Epithelial cell of esophagus (primary cell): Measurements from ENCODE around the gene SRGAP1.

Source experiments
- DNase-seq: peaks from one replicate; pipeline ENCODE4 v3.0.0; 2010; ENCODE audit warnings: low read depth
- H3K4me3 ChIP-seq: 2 replicates; pipeline ENCODE4 v1.5.1; 2011; ENCODE audit warnings: mild to moderate bottlenecking, low read length, control low read depth
- CTCF ChIP-seq: IDR thresholded peaks from 2 replicates; pipeline ENCODE4 v1.5.1; 2011; ENCODE audit warnings: low read depth, mild to moderate bottlenecking, low read length, control low read depth, inconsistent platforms; ENCODE audit not compliant: insufficient read depth; ENCODE audit errors: missing control alignments

Gene SRGAP1

DNA sequence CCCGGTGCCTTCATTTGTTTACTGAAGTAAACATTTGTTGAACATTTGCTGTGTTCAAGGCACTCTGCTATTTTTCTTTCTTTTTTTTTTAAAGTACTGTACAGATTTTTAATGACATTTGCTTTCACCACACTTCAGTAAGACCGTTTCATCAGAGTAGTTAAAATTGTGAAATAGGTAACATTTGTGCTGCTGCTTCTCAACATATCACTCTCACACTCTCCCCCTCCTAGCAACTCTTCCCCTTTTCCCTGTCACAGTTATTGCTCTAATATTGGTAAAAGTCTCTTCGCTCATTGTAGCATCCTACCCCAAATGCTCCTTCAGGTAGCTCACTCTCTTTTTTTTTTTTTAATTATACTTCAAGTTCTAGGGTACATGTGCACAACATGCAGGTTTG lies 49.6 kb downstream of the SRGAP1 start:
- TF ChIP-seq CTCF, result no peak
- no peak overlapping the region for H3K4me3 ChIP-seq
- no peak for DNase-seq

- H3K4me3 ChIP-seq, result no peak overlapping the region
- TF ChIP-seq CTCF, result no peak
- DNase-seq, result no peak
Observed at GRCh38 chr12:63895841-63896240, 51.3 kb downstream of the SRGAP1 start.

GRCh38 chr12:63897931-63898330 lies 53.4 kb downstream of the SRGAP1 start:
- TF ChIP-seq CTCF, result no peak
- no peak overlapping the region for H3K4me3 ChIP-seq
- no peak for DNase-seq

- no peak for TF ChIP-seq CTCF
- DNase-seq, result no peak
- no peak overlapping the region for H3K4me3 ChIP-seq
Observed at GRCh38 chr12:63898764-63899337, 54.4 kb downstream of the SRGAP1 start.

- no peak for DNase-seq
- no peak for TF ChIP-seq CTCF
- H3K4me3 ChIP-seq, result no peak overlapping the region
Observed at GRCh38 chr12:63899396-63899795, 54.9 kb downstream of the SRGAP1 start.

- DNase-seq, result peak; percentile 87
- no peak for TF ChIP-seq CTCF
- no peak overlapping the region for H3K4me3 ChIP-seq
Observed at GRCh38 chr12:63900922-63901793, 56.7 kb downstream of the SRGAP1 start.

GRCh38 chr12:63904653-63905052 lies 60.2 kb downstream of the SRGAP1 start:
- H3K4me3 ChIP-seq, result no peak overlapping the region
- no peak for TF ChIP-seq CTCF
- no peak for DNase-seq
